OCI-LY1 (cell line): Measurements from ENCODE around the gene MZF1.

Experiments used
- EZH2 ChIP-seq: fragments of 200-600 bp; sonication (generic), shearing (Covaris generic); IDR thresholded peaks from 2 replicates; pipeline ENCODE4 v1.8.0; 2017; ENCODE audit warnings: borderline replicate concordance, mixed run types, mild to moderate bottlenecking, antibody characterized with exemption, low read length, moderate library complexity, mixed read lengths
- TF ChIP-seq, protein P1 (sequence below): fragments of 200-600 bp; sonication (generic), shearing (Covaris generic); IDR thresholded peaks from 2 replicates; pipeline ENCODE4 v1.5.1; 2017; ENCODE audit warnings: mild to moderate bottlenecking, antibody characterized with exemption, low read length, moderate library complexity, mixed read lengths

DNA sequence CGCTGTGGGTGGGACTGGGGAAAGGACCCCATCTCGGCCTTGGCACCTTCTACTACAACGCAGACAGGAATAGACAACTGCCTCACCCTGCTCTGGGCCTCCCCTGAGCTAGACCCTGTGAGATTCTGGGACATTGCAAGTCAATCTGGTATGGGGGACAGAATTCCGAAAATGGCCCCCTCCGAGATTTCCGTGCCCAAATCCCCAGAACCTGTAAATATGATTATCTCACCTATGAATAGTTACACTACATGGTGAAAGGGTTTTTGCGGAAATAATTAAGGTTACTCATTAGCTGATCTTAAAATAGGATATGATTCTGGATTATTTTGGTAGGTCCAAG, 52.9 kb downstream of the MZF1 start:
- TF ChIP-seq, protein P1, sequence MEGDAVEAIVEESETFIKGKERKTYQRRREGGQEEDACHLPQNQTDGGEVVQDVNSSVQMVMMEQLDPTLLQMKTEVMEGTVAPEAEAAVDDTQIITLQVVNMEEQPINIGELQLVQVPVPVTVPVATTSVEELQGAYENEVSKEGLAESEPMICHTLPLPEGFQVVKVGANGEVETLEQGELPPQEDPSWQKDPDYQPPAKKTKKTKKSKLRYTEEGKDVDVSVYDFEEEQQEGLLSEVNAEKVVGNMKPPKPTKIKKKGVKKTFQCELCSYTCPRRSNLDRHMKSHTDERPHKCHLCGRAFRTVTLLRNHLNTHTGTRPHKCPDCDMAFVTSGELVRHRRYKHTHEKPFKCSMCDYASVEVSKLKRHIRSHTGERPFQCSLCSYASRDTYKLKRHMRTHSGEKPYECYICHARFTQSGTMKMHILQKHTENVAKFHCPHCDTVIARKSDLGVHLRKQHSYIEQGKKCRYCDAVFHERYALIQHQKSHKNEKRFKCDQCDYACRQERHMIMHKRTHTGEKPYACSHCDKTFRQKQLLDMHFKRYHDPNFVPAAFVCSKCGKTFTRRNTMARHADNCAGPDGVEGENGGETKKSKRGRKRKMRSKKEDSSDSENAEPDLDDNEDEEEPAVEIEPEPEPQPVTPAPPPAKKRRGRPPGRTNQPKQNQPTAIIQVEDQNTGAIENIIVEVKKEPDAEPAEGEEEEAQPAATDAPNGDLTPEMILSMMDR = no peak
- TF ChIP-seq EZH2 = no peak
